ENCODE data around the gene CAMK1D. TPM values are rescaled to one million over a fixed set of nuclear protein-coding genes. Genes with fewer than 3 reads are reported as not detected.

The CAMK1D gene
- total and polyA plus RNA-seq, 2 of the 8 experiments (the other 6 are each of a cell fraction or from before 2014, with no cell fraction given): 3.5 to 10.6 TPM

GRCh38 chr10:12874501-12874900 is 525.2 kb downstream of the CAMK1D start:
- Histone ChIP-seq H2BK12ac (ENCODE audit: low read depth, low read length) (no peak overlapping the region), H4K20me1 (replicated peaks in 1 of 2; ENCODE audit: control insufficient read depth in 1 of 2, insufficient read depth in 2 of 2, low read length in 2 of 2) (no peaks in the 10 kb centered on the region), H3K4me1 (replicated peaks in 1 of 4; ENCODE audit: control insufficient read depth in 3 of 4, insufficient read depth in 4 of 4, low read length in 3 of 4) (no peaks in the 10 kb centered on the region; a peak in 1 of 7 replicates), H3K14ac (ENCODE audit: insufficient read length) (no peak overlapping the region), H3K9ac (replicated peaks in 1 of 4; ENCODE audit: extremely low read depth in 1 of 4, low read depth in 3 of 4, low read length in 3 of 4) (no peak overlapping the region), H4K91ac (replicated peaks; ENCODE audit: insufficient read length, low read length) (no peak overlapping the region), H3K27me3 (replicated peaks in 1 of 4; ENCODE audit: control insufficient read depth in 3 of 4, extremely low read depth in 1 of 4, insufficient read depth in 3 of 4, low read length in 3 of 4) (no peaks in the 10 kb centered on the region), H3K79me2 (ENCODE audit: control insufficient read depth in 1 of 2, insufficient read depth in 2 of 2, low read length in 2 of 2) (no peaks in the 10 kb centered on the region), H4K5ac (ENCODE audit: insufficient read length, low read depth, low read length) (no peak overlapping the region), H2BK120ac (replicated peaks; ENCODE audit: low read depth, low read length) (no peak overlapping the region), H3K27ac (ENCODE audit: low read depth, low read length) (no peak overlapping the region), H2AK5ac (ENCODE audit: low read depth, low read length) (no peak overlapping the region), H4K8ac (ENCODE audit: extremely low read depth, insufficient read depth, low read length) (no peak overlapping the region), H2BK20ac (ENCODE audit: low read length) (no peak overlapping the region), H3K18ac (ENCODE audit: extremely low read depth, low read length) (no peak overlapping the region), H3K23me2 (ENCODE audit: low read depth, low read length) (no peaks in the 10 kb centered on the region), H3K9me3 (ENCODE audit: insufficient read depth in 2 of 2, low read depth in 1 of 2, low read length in 1 of 2) (0 out of 4 replicates have a peak, but pooled peaks cover 0 to 2% of the 10 kb centered on the region in 2 experiments), H3K23ac (ENCODE audit: insufficient read length) (no peak overlapping the region), H3K4me2 (ENCODE audit: insufficient read depth in 1 of 2, low read depth in 2 of 2, low read length in 2 of 2) (no peak overlapping the region), H2AFZ (ENCODE audit: low read length) (no peak overlapping the region), H3K4ac (replicated peaks; ENCODE audit: insufficient read length, low read depth, low read length) (no peak overlapping the region), H3K56ac (replicated peaks; ENCODE audit: insufficient read length, low read depth, low read length) (no peak overlapping the region), H3K4me3 (ENCODE audit: extremely low read depth in 1 of 4, insufficient read depth in 2 of 4, low read depth in 3 of 4, low read length in 4 of 4) (no peak overlapping the region), H3K36me3 (ENCODE audit: control insufficient read depth in 2 of 4, insufficient read depth in 4 of 4, low read length in 3 of 4) (no peaks in the 10 kb centered on the region), H3K79me1 (ENCODE audit: low read depth, low read length) (no peaks in the 10 kb centered on the region), H2BK5ac (ENCODE audit: low read depth, low read length) (no peak overlapping the region), H2BK15ac (ENCODE audit: low read length) (no peak overlapping the region)
- no peak for DNase-seq (ENCODE audit: low read depth in 1 of 2, low spot score in 2 of 2)
- POLR2A ChIA-PET (ENCODE audit: partially characterized antibody): no interaction called here
- CTCF ChIA-PET (ENCODE audit: partially characterized antibody): interaction anchor here (1.0 to 2.2 kb wide), 3 partner anchors 27 to 177 kb away, joined by 3 to 5 read pairs (median 3); no protein-coding TSS in a partner anchor
- 94% methylated on average over 3 of the region's 6 CpGs; no CpG with 5 or more reads in 1 of the 2 experiments for WGBS, 2 experiments (ENCODE audit: extremely low coverage in 1 of 2, insufficient coverage in 1 of 2, insufficient read length in 1 of 2, insufficient replicate concordance in 2 of 2, low coverage in 1 of 2, low lambda C conversion rate in 2 of 2, missing lambda C conversion rate in 1 of 2)
- no peak for TF ChIP-seq PHF8 (conservative IDR thresholded peaks at IDR 0.05; ENCODE audit: low read depth, low read length)
- TF ChIP-seq E2F6 (IDR thresholded peaks at IDR 0.05): no peak
- TF ChIP-seq SIX5 (IDR thresholded peaks at IDR 0.05; ENCODE audit: low read depth, low read length): no peak
- TF ChIP-seq POLR2A (IDR thresholded peaks at IDR 0.05; ENCODE audit: control extremely low read depth in 1 of 2, low read depth in 2 of 2, low read length in 2 of 2): no peak
- no peak for TF ChIP-seq KDM4A (IDR thresholded peaks at IDR 0.05; ENCODE audit: low read depth, low read length, severe bottlenecking)
- TF ChIP-seq SIRT6 (IDR thresholded peaks at IDR 0.05; ENCODE audit: low read length): no peak
- no peak for TF ChIP-seq SP4 (IDR thresholded peaks at IDR 0.05; ENCODE audit: low read length)
- no peak for FAIRE-seq

Data from H1 (cell line).